Cardiac muscle cell (in vitro differentiated cells and primary cell): ENCODE measurements around the gene TMEM164. TPM values are rescaled to one million over a fixed set of nuclear protein-coding genes. Genes with fewer than 3 reads are reported as not detected.

Experiments
- DNase-seq, 2 donors: peaks; one replicate each; pipeline versions ENCODE4 v3.0.0 to v3.0.0-alpha.2; 2010 to 2017; ENCODE audit warnings: low read depth in 1 of 2, low spot score in 1 of 2
- H3K27ac ChIP-seq: fragments of 200-600 bp; sonication (generic); 2 replicates; pipeline ENCODE4 v1.5.1; 2016
- H3K27me3 ChIP-seq: fragments of 200-600 bp; sonication (generic); 2 replicates; pipeline ENCODE4 v1.6.0; 2016; ENCODE audit warnings: control low read depth
- H3K36me3 ChIP-seq: fragments of 200-600 bp; sonication (generic); 2 replicates; pipeline ENCODE4 v1.5.1; 2016; ENCODE audit warnings: control low read depth
- H3K4me1 ChIP-seq: fragments of 200-600 bp; sonication (generic); 2 replicates; pipeline ENCODE4 v1.8.1; 2017; ENCODE audit warnings: low read depth, mild to moderate bottlenecking, mixed run types
- H3K4me3 ChIP-seq: fragments of 200-600 bp; sonication (generic); 2 replicates; pipeline ENCODE4 v1.5.1; 2016; ENCODE audit warnings: mild to moderate bottlenecking
- H3K9me3 ChIP-seq: fragments of 200-600 bp; sonication (generic); 2 replicates; pipeline ENCODE4 v1.5.1; 2017; ENCODE audit warnings: low read depth, mild to moderate bottlenecking, control low read depth
- CTCF ChIP-seq: IDR thresholded peaks from 2 replicates; pipeline ENCODE4 v1.5.1; 2012; ENCODE audit warnings: low read depth, mild to moderate bottlenecking, low read length
- polyA plus RNA-seq: library from polyadenylated mRNA; unstranded; fragments of >200 nt; fragmentation: Nextera tagmentation; extraction: Ambion mirVana; gene quantifications from 2 replicates; pipeline ENCODE4 v1.2.1, GENCODE V29; 2016
- total RNA-seq: library from RNA; depleted of rRNA; stranded (reverse); fragments of >200 nt; gene quantifications from 2 replicates; pipeline ENCODE4 v1.2.3, GENCODE V29; 2016

Gene TMEM164
- total and polyA plus RNA-seq, 2 experiments from 2014 or later: 6.8 to 70.3 TPM

- no peak for DNase-seq
- H3K27ac ChIP-seq: peak overlapping the region; percentile 88
- H3K36me3 ChIP-seq: no peaks in the 10 kb centered on the region
- H3K9me3 ChIP-seq: no peaks in the 10 kb centered on the region
- H3K4me3 ChIP-seq: no peak overlapping the region
- no peaks in the 10 kb centered on the region for H3K27me3 ChIP-seq
- no peak for TF ChIP-seq CTCF
- H3K4me1 ChIP-seq: peaks cover 27% of the 10 kb centered on the region
Observed at GRCh38 chrX:110066488-110067225, 63.7 kb downstream of the TMEM164 start.

GRCh38 chrX:110070970-110071369 is 68.1 kb downstream of the TMEM164 start:
- TF ChIP-seq CTCF: no peak
- Histone ChIP-seq H3K27me3 (no peaks in the 10 kb centered on the region), H3K36me3 (no peaks in the 10 kb centered on the region), H3K4me1 (peaks cover 27% of the 10 kb centered on the region), H3K27ac (no peak overlapping the region), H3K4me3 (no peak overlapping the region), H3K9me3 (no peaks in the 10 kb centered on the region)
- DNase-seq: no peak

DNA sequence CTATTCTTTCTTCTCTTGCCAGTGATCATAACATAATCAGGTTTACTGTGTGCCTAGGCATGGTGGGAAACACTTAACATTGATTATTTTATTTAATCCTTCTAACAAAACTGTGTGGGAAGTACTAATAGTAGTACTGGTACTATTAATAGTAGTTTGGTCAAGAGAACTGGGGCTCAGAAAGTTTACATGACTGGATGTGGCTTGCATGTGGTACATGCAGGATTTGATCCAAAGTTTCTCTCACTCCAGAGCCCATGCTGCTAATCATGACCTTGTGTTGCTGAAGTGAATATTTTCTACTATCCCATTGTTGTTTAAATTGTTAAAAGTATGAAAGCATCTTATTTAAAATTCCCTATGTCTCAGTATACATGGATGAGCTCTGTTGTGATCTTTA is 78.4 kb downstream of the TMEM164 start:
- TF ChIP-seq CTCF: no peak
- Histone ChIP-seq H3K9me3 (no peaks in the 10 kb centered on the region), H3K4me1 (no peaks in the 10 kb centered on the region), H3K4me3 (no peak overlapping the region), H3K36me3 (no peaks in the 10 kb centered on the region), H3K27ac (no peak overlapping the region), H3K27me3 (no peaks in the 10 kb centered on the region)
- peak in 1 of 2 donors; percentile 4 for DNase-seq

- no peaks in the 10 kb centered on the region for H3K9me3 ChIP-seq
- no peaks in the 10 kb centered on the region for H3K36me3 ChIP-seq
- H3K4me1 ChIP-seq: no peaks in the 10 kb centered on the region
- peak in 1 of 2 donors; percentile 75 for DNase-seq
- no peak overlapping the region for H3K4me3 ChIP-seq
- TF ChIP-seq CTCF: no peak
- H3K27me3 ChIP-seq: no peaks in the 10 kb centered on the region
- H3K27ac ChIP-seq: peak overlapping the region; percentile 13
Observed at GRCh38 chrX:110081740-110082139, 78.8 kb downstream of the TMEM164 start.

- TF ChIP-seq CTCF: no peak
- Histone ChIP-seq H3K27ac (no peak overlapping the region), H3K4me3 (no peak overlapping the region), H3K36me3 (no peaks in the 10 kb centered on the region), H3K27me3 (no peaks in the 10 kb centered on the region), H3K4me1 (no peaks in the 10 kb centered on the region), H3K9me3 (no peaks in the 10 kb centered on the region)
- DNase-seq: peak in 1 of 2 donors; percentile 94
Observed at GRCh38 chrX:110082161-110082560, 79.2 kb downstream of the TMEM164 start.
